Adrenal gland (tissue), 19 donors: Measurements from ENCODE around the gene ENTHD1. TPM values are rescaled to one million over a fixed set of nuclear protein-coding genes. Genes with fewer than 3 reads are reported as not detected.

Source experiments
- DNase-seq, 7 donors: peaks; one replicate each; pipeline ENCODE4 v3.0.0-alpha.2; 2019 to 2020
- H3K27ac ChIP-seq, 5 donors: fragments of 200-600 bp; sonication (generic) in 4 of 5; 1 replicate in 3 of 5; 2 replicates in 2 of 5; pipeline versions ENCODE4 v1.5.1 to v1.8.0; 2016 to 2020; ENCODE audit warnings: mild to moderate bottlenecking in 1 of 5
- H3K27me3 ChIP-seq: fragments of 200-600 bp; 2 replicates; pipeline ENCODE4 v1.8.0; 2021
- H3K36me3 ChIP-seq, 2 donors: fragments of 200-600 bp; replicated peaks in 1 of 2; 1 replicate in 1 of 2; 2 replicates in 1 of 2; pipeline versions ENCODE4 v1.5.1 to v1.8.0; 2018 to 2022
- H3K4me1 ChIP-seq, 2 donors: fragments of 200-600 bp; replicated peaks in 1 of 2; 1 replicate in 1 of 2; 2 replicates in 1 of 2; pipeline versions ENCODE4 v1.5.1 to v1.8.0; 2018 to 2021
- H3K4me3 ChIP-seq, 4 donors: fragments of 200-600 bp; sonication (generic) in 3 of 4; one replicate each; pipeline ENCODE4 v1.5.1; 2016 to 2018
- H3K9me3 ChIP-seq, 3 donors: fragments of 200-600 bp; sonication (generic) in 1 of 3; replicated peaks in 1 of 3; 1 replicate in 2 of 3; 2 replicates in 1 of 3; pipeline versions ENCODE4 v1.5.1 to v1.8.0; 2016 to 2021
- CTCF ChIP-seq, 6 experiments: fragments of 450-650 bp in 4 of 6; fragments of 200-600 bp in 2 of 6; sonication (generic) in 1 of 6; IDR thresholded peaks; 1 replicate in 5 of 6; 2 replicates in 1 of 6; pipeline versions ENCODE4 v1.5.1 to v1.8.0; 2016 to 2021; ENCODE audit warnings: antibody characterized with exemption in 6 of 6, mild to moderate bottlenecking in 2 of 6, moderate library complexity in 1 of 6
- POLR2A ChIP-seq, 2 donors: fragments of 450-650 bp; IDR thresholded peaks; one replicate each; pipeline ENCODE4 v1.6.1; 2017; ENCODE audit warnings: antibody characterized with exemption in 2 of 2, mild to moderate bottlenecking in 2 of 2, moderate library complexity in 1 of 2
- WGBS, 4 donors: extraction: QIAGEN DNeasy Blood & Tissue Kit in 2 of 4; methylation state at CpG; one replicate each; pipeline versions ENCODE4 v1.1.5 to v1.1.7; 2013 to 2017; 5-methylcytosine and 5-hydroxymethylcytosine counted together
- intact Hi-C, 2 donors: fragments of 100-400 bp; cut with DNase I; formaldehyde crosslinking; loops; one replicate each; pipeline versions ENCODE4 v1.14.1 to v1.15.0; 2022 to 2023
- long read RNA-seq, 10 donors: library from polyadenylated mRNA in 3 of 10; unstranded in 2 of 10; stranded (forward) in 1 of 10; transcript quantifications; one replicate each; pipeline ENCODE4 v2.0.0 and lab custom pipeline, GENCODE V29; 2021 to 2026
- polyA plus RNA-seq, 3 donors: library from polyadenylated mRNA; stranded (reverse); fragments of 200-250 nt in 2 of 3; fragments of 350-450 nt in 1 of 3; fragmentation: Illumina TruSeq in 1 of 3; extraction: RNeasy Lipid Tissue Mini Kit (QIAGEN cat#74804) in 1 of 3; gene quantifications; one replicate each; pipeline ENCODE4 v1.2.3, GENCODE V29; 2013 to 2014
- total RNA-seq, 9 donors: library from RNA; depleted of rRNA in 4 of 9; stranded (reverse); fragments of >200 nt in 4 of 9; fragments of 120-200 nt in 1 of 9; fragmentation: NEBNext Ultra II Directional in 1 of 9; extraction: Animal tissue kit (Norgen Biotek cat#: 25700) in 1 of 9; gene quantifications; one replicate each; pipeline versions ENCODE4 v1.1.0 to v1.2.4, GENCODE V29; 2013 to 2023
- donor health status: healthy with polysubstance abuse.
- donor health status: Bipolar disorder and iron deficiency.
- donor health status: DM: yes; HTN: yes; CAD: no.
- donor health status: DM: no; HTN: no; CAD: no.
- donor health status: DM: no; HTN: no; CAD: no.
- donor health status: DM: yes; HTN: yes; CAD: no.

The ENTHD1 gene
- total RNA-seq: under 1 TPM in 1 of 9 donors, not detected in 8; 0.07 TPM
- not detected for polyA plus RNA-seq
- long read RNA-seq, donor 1: 0 reads
- long read RNA-seq, donor 2: 0 reads
- long read RNA-seq, donor 3: 0 reads
- long read RNA-seq, donor 4: 0 reads
- long read RNA-seq, donor 5: 0 reads
- long read RNA-seq, donor 6: 0 reads
- long read RNA-seq, donor 7: 0 reads
- long read RNA-seq, donor 8: 0 reads
- long read RNA-seq, donor 9: 0 reads
- long read RNA-seq, donor 10: 0 reads

GRCh38 chr22:39893526-39893925, at the start of gene ENTHD1:
Gene ENTHD1 (minus strand): TSS chr22:39893760. CDS start chr22:39887748, 6,012 bp downstream.
- WGBS, 4 donors: 75 to 83% (median 79%) methylated on average over 12 to 20 of the region's 20 CpGs
- H3K36me3 ChIP-seq: no peaks in the 10 kb centered on the region
- no peaks in the 10 kb centered on the region for H3K4me1 ChIP-seq
- TF ChIP-seq CTCF (IDR thresholded peaks at IDR 0.05): no peak
- no peak for TF ChIP-seq POLR2A (IDR thresholded peaks at IDR 0.05)
- H3K9me3 ChIP-seq: no peaks in the 10 kb centered on the region
- DNase-seq: no peak
- H3K27me3 ChIP-seq: no peaks in the 10 kb centered on the region
- H3K27ac ChIP-seq: no peak within 1 kb of the TSS
- H3K4me3 ChIP-seq: no peak within 1 kb of the TSS
- intact Hi-C loops: no loop called here

GRCh38 chr22:39943337-39943736, 49.8 kb upstream of the ENTHD1 start:
- DNase-seq: no peak
- no peak for TF ChIP-seq POLR2A (IDR thresholded peaks at IDR 0.05)
- no peak for TF ChIP-seq CTCF (IDR thresholded peaks at IDR 0.05)
- Histone ChIP-seq H3K9me3 (no peaks in the 10 kb centered on the region), H3K27me3 (peaks cover 3% of the 10 kb centered on the region), H3K4me3 (no peak overlapping the region), H3K4me1 (no peaks in the 10 kb centered on the region), H3K36me3 (no peaks in the 10 kb centered on the region), H3K27ac (no peak overlapping the region)
- intact Hi-C loops: no loop called here
- 74 to 83% (median 76%) methylated on average over 5 of the region's 5 CpGs for WGBS, 4 donors

DNA sequence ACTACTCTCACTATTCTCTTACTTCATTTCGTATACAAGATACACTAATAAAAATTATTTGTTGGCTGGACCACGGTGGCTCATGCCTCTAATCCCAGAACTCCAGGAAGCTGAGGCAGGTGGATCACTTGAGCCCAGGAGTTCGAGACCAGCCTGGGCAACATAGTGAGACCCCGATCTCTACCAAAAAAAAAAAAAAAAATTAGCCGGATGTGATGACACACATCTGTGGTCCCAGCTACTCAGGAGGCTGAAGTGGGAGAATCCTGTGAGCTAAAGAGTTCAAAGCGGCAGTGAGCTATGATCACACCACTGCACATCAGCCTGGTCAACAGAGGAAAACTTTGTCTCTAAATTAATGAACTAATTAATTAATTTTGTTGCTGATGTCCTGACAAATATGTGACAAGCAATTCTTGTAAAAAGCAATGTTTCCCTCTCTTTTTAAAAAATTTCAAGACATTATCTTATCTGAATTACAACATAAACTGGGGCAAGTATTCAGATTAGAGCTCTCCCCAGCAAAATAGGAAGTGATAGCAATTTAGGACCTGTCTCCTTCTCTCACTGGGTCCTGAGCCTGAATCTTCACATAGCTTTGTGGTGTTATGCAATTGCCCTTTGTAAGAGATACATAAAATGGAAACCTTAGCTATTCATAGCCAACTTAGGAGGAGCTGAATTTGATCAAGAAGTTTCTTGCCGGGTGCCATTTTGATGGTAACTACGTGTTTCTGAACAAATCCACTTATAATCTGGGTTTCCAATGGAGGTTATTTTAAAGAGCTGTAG, 49.1 kb upstream of the ENTHD1 start:
- no peaks in the 10 kb centered on the region for H3K4me1 ChIP-seq
- no peak overlapping the region for H3K4me3 ChIP-seq
- 77 to 86% (median 83%) methylated on average over 8 of the region's 8 CpGs for WGBS, 4 donors
- intact Hi-C loops: no loop called here
- no peaks in the 10 kb centered on the region for H3K9me3 ChIP-seq
- H3K27me3 ChIP-seq: peaks cover 10% of the 10 kb centered on the region
- DNase-seq: no peak
- no peak overlapping the region for H3K27ac ChIP-seq
- no peaks in the 10 kb centered on the region for H3K36me3 ChIP-seq
- no peak for TF ChIP-seq CTCF (IDR thresholded peaks at IDR 0.05)
- TF ChIP-seq POLR2A (IDR thresholded peaks at IDR 0.05): no peak

DNA sequence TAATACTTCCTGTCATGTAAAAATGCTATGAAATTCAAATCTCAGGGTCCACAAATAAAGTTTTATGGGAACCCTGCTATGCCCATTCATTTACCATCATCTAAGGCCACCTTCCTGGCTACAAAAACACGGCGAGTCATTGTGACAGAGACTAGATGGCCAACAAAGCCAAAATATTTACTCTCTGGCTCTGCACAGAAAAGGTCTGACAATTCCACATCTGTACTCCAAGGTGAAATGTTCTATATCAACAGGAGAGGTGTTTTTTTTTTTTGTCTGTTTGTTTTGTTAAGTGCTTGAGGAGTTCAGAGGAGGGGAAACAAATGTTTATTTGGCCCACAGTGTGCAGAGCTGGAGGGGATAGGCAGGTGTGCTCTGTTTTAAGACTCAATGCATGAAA, 48.0 kb upstream of the ENTHD1 start:
- no peaks in the 10 kb centered on the region for H3K9me3 ChIP-seq
- no peak overlapping the region for H3K27ac ChIP-seq
- H3K4me3 ChIP-seq: no peak overlapping the region
- H3K4me1 ChIP-seq: no peaks in the 10 kb centered on the region
- H3K27me3 ChIP-seq: peaks cover 12% of the 10 kb centered on the region
- TF ChIP-seq POLR2A (IDR thresholded peaks at IDR 0.05): no peak
- TF ChIP-seq CTCF (IDR thresholded peaks at IDR 0.05): no peak
- 84 to 90% (median 85%) methylated on average over 2 of the region's 2 CpGs for WGBS, 4 donors
- DNase-seq: no peak
- H3K36me3 ChIP-seq: no peaks in the 10 kb centered on the region
- intact Hi-C loops: no loop called here
